ENCODE results near the gene DGKD.
"Not testable (repeated sequence)": the region's sequence is repeated elsewhere in the genome, so short reads cannot be mapped to it uniquely, and the experiment has no call there.

The DGKD gene

DNA sequence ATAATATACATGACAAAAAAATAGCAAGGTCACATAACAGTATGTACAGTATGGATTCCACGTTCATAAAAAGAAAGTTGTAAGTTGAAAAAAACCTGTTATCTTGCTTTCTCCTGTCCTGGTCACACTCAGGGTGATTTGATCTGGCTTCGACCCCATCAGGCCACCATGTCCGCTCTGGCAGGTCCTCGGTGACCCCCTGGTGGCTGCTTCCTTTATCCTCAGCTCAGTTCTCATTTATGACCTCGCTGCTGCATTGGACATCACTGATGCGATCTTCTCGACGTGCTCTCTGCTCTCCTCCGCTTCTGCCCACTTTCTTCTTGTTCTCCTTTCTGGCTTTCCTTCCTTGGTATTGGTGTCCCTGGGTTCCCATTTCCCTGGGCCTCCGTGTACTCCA lies 29.7 kb downstream of the DGKD start:
- no peaks in the 10 kb centered on the region for H3K36me3 ChIP-seq (ENCODE audit: control insufficient read depth, insufficient read depth, low read length)
- H3K4me3 ChIP-seq (ENCODE audit: low read length) = no peak overlapping the region
- no peak overlapping the region for H3K27ac ChIP-seq (ENCODE audit: low read length)
- H3K27me3 ChIP-seq (ENCODE audit: control insufficient read depth, insufficient read depth, low read length) = no peaks in the 10 kb centered on the region
- DNase-seq (ENCODE audit: low read depth, low spot score) = no peak
- peaks cover 2% of the 10 kb centered on the region for H3K4me1 ChIP-seq (ENCODE audit: control insufficient read depth, insufficient read depth, low read length)
- no CpG with 5 or more reads among the region's 10 CpGs for WGBS (ENCODE audit: insufficient coverage, insufficient read length)
- H3K9me3 ChIP-seq (ENCODE audit: control insufficient read depth, insufficient read depth, low read length) = no peaks in the 10 kb centered on the region

DNA sequence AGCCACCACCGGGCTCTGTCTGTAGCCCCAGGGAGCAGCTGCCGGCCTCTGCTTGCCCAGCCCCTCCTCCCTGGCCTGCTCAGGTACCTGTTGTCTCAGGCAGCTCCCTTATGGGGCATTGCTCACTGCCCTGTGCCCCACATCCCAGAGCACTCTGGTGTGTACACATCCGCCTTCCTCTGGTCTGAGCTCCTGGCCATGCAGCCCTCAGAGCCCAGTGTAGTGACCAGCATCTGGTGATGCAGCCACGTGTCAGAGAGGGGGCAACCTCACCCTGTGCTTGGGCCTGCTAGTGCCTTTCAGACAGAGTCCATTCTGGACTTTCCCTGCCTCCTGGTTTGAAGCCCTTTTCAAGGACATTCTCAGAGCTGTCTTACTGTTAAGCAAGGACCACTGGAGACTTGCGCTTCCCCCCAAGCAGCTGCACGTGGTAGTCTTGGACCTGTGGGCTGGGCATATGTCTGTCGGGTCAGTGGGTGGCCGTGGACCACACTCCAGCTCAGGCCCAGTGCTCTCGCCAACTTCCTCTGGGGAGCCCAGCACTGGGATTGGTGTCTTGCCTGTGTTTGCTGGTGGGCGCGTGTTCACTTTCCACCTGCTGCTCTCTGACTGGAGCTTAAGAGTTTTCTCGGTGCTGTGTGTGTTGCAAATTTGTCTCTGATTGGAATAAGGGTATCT lies 30.7 kb downstream of the DGKD start:
- no peaks in the 10 kb centered on the region for H3K27me3 ChIP-seq (ENCODE audit: control insufficient read depth, insufficient read depth, low read length)
- H3K36me3 ChIP-seq (ENCODE audit: control insufficient read depth, insufficient read depth, low read length) = no peaks in the 10 kb centered on the region
- no peak overlapping the region for H3K27ac ChIP-seq (ENCODE audit: low read length)
- no CpG with 5 or more reads among the region's 12 CpGs for WGBS (ENCODE audit: insufficient coverage, insufficient read length)
- no peak overlapping the region for H3K4me3 ChIP-seq (ENCODE audit: low read length)
- DNase-seq (ENCODE audit: low read depth, low spot score) = no peak
- peaks cover 2% of the 10 kb centered on the region for H3K4me1 ChIP-seq (ENCODE audit: control insufficient read depth, insufficient read depth, low read length)
- H3K9me3 ChIP-seq (ENCODE audit: control insufficient read depth, insufficient read depth, low read length) = no peaks in the 10 kb centered on the region

DNA sequence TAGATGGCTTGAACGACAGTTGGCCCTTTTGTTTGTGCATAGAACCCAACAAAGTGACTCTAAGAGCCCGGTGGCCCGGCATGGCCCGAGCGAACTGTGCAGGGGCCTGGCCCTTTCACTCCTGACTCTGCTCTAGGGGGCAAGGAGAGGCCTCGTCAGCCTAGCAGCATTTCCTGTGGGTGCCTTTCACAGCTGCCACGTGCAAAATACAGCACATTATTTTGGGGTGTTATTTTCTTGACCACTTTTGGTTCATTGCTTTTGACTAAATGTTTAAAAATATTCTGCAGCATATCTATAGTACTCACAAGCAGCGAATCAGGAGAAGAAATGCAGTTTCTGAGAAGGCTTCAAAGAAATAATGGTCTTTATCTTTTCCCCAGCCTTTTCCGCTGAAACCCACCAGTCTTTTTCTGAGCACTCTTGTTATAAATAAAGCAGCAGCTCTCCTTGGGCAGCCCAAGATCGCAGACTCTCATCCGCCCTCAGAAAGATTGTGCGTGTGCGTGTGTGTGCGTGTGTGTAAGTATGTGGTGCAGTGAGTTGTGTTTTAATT lies 31.3 kb downstream of the DGKD start:
- H3K4me3 ChIP-seq (ENCODE audit: low read length) = no peak overlapping the region
- H3K4me1 ChIP-seq (ENCODE audit: control insufficient read depth, insufficient read depth, low read length) = peaks cover 2% of the 10 kb centered on the region
- H3K36me3 ChIP-seq (ENCODE audit: control insufficient read depth, insufficient read depth, low read length) = no peaks in the 10 kb centered on the region
- WGBS (ENCODE audit: insufficient coverage, insufficient read length) = no CpG with 5 or more reads among the region's 14 CpGs
- H3K27me3 ChIP-seq (ENCODE audit: control insufficient read depth, insufficient read depth, low read length) = no peaks in the 10 kb centered on the region
- no peaks in the 10 kb centered on the region for H3K9me3 ChIP-seq (ENCODE audit: control insufficient read depth, insufficient read depth, low read length)
- no peak for DNase-seq (ENCODE audit: low read depth, low spot score)
- H3K27ac ChIP-seq (ENCODE audit: low read length) = no peak overlapping the region

DNA sequence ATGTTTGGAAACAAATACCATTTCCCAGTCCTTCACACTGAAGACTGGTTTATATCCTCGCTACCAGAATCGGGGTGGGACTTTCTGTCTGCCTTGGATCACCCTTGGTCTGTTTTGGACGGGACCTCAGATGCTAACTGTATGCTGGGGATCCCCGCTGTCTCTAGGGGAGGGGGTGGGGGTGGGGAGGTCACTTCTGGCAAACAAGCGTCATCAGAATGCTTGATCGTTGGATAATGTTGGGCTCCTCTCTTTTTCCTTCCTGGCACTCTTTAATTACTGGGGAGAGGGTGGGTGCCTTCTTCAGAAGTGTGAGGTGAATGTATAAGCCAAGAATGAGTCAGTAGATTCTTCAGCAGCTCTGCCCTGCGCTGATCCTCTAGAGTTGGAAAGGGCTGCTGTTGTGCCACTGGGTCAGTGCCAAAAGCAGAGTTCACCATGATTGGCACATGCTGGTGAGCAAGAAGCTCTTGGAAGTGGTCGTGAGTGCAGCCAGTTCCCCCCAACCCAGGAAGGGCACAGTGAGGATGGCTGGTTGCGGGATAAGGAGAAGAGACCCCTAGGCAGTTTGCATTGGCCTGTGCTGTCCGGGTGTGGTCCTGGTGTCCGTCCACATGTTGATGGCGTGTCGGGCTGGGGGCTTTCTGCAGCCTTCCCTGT lies 32.2 kb downstream of the DGKD start:
- Histone ChIP-seq H3K9me3 (ENCODE audit: control insufficient read depth, insufficient read depth, low read length) (no peaks in the 10 kb centered on the region), H3K4me1 (ENCODE audit: control insufficient read depth, insufficient read depth, low read length) (peaks cover 2% of the 10 kb centered on the region), H3K4me3 (ENCODE audit: low read length) (no peak overlapping the region), H3K36me3 (ENCODE audit: control insufficient read depth, insufficient read depth, low read length) (no peaks in the 10 kb centered on the region), H3K27ac (ENCODE audit: low read length) (no peak overlapping the region), H3K27me3 (ENCODE audit: control insufficient read depth, insufficient read depth, low read length) (no peaks in the 10 kb centered on the region)
- DNase-seq (ENCODE audit: low read depth, low spot score) = no peak
- WGBS (ENCODE audit: insufficient coverage, insufficient read length) = no CpG with 5 or more reads among the region's 13 CpGs

DNA sequence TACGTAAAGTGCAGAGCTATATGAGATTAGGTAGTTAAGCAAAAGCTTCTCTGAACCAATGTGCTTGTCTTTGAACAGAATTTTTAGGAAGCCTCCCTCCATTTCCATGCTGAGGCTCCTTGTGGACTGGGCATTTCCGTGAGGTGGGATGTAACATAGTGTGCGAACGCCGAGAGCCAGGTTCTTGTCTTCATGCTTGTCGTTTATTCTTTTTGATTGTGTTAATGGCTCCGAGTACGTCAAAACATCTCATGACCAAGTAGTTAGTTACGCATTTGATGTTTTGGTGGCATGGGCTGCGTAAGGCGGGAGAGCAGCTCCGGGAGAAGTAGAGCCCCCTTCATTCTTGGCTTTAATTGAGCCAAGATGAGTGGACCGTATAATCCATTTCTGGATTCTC lies 32.9 kb downstream of the DGKD start:
- WGBS (ENCODE audit: insufficient coverage, insufficient read length) = no CpG with 5 or more reads among the region's 13 CpGs
- no peak for DNase-seq (ENCODE audit: low read depth, low spot score)
- Histone ChIP-seq H3K4me3 (ENCODE audit: low read length) (no peak overlapping the region), H3K4me1 (ENCODE audit: control insufficient read depth, insufficient read depth, low read length) (peaks cover 2% of the 10 kb centered on the region), H3K27ac (ENCODE audit: low read length) (no peak overlapping the region), H3K36me3 (ENCODE audit: control insufficient read depth, insufficient read depth, low read length) (no peaks in the 10 kb centered on the region), H3K27me3 (ENCODE audit: control insufficient read depth, insufficient read depth, low read length) (no peaks in the 10 kb centered on the region), H3K9me3 (ENCODE audit: control insufficient read depth, insufficient read depth, low read length) (no peaks in the 10 kb centered on the region)

DNA sequence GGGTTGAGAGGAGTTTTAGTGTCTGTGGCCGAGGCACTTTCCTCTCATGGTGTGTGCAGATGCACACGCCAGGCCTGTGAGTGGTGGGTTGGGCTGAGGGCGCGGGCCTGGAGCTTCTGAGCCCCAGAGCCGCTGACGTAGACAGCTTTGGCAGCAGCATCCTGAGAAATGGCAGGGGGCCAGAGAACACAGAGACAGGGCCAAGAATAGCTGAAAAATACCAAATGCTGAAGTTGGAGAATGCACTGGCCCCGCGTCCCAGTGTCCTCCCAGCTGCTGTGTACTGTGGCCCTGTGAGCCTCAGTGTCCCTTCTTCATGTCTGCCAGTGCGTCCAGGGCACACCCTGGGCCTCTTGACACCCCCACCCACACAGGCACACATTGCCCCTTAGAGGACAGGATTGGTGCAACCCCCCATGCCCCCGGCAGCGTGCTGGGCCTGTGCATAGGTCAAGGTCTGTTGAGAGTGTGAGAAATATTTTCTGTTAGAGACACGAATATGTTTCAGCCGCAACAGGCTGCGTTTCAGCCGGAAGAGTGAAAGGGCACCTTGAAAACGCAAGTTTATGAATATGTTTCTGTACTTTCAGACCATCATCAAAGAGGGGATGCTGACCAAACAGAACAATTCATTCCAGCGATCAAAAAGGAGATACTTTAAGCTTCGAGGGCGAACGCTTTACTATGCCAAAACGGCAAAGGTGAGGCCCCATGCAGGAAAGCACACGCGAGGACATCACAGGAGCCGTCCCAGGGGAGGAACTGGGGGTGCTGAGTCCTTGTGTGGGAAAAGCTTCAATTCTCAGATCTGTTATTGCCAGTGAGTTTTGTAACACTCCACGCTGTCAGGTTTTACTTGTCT lies 33.6 kb downstream of the DGKD start:
- no CpG with 5 or more reads among the region's 25 CpGs for WGBS (ENCODE audit: insufficient coverage, insufficient read length)
- peaks cover 2% of the 10 kb centered on the region for H3K4me1 ChIP-seq (ENCODE audit: control insufficient read depth, insufficient read depth, low read length)
- no peaks in the 10 kb centered on the region for H3K27me3 ChIP-seq (ENCODE audit: control insufficient read depth, insufficient read depth, low read length)
- no peaks in the 10 kb centered on the region for H3K9me3 ChIP-seq (ENCODE audit: control insufficient read depth, insufficient read depth, low read length)
- no peak for DNase-seq (ENCODE audit: low read depth, low spot score)
- no peak overlapping the region for H3K4me3 ChIP-seq (ENCODE audit: low read length)
- no peak overlapping the region for H3K27ac ChIP-seq (ENCODE audit: low read length)
- no peaks in the 10 kb centered on the region for H3K36me3 ChIP-seq (ENCODE audit: control insufficient read depth, insufficient read depth, low read length)

DNA sequence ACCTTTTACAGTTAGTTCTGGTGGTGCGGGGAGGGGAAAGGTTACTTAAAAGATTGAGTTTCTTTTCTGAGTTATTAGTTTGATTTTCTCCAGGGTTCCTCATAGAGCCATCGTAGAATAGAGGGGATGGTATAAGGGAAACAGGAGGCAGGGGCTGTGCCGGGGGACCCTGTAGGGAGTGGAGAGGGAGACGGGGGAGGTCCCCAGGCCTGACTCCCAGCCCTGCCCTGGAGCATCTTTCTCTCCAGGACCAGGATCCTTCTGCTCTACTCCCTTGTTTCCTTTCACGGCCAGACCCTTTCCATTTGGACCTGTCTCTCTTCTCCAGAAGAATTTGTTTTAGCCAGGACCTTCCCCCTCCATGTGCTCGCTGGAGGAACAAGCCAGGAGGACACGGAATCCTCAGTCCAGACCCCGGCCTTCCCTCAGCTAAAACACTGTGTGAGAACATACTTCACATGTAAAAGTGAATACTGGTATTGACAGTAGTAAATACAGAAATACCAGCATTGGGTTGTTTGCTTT lies 35.4 kb downstream of the DGKD start:
- H3K36me3 ChIP-seq (ENCODE audit: control insufficient read depth, insufficient read depth, low read length) = no peaks in the 10 kb centered on the region
- H3K27ac ChIP-seq (ENCODE audit: low read length) = no peak overlapping the region
- H3K4me1 ChIP-seq (ENCODE audit: control insufficient read depth, insufficient read depth, low read length) = peaks cover 2% of the 10 kb centered on the region
- no peaks in the 10 kb centered on the region for H3K9me3 ChIP-seq (ENCODE audit: control insufficient read depth, insufficient read depth, low read length)
- H3K27me3 ChIP-seq (ENCODE audit: control insufficient read depth, insufficient read depth, low read length) = no peaks in the 10 kb centered on the region
- no peak overlapping the region for H3K4me3 ChIP-seq (ENCODE audit: low read length)
- WGBS (ENCODE audit: insufficient coverage, insufficient read length) = no CpG with 5 or more reads among the region's 8 CpGs
- DNase-seq (ENCODE audit: low read depth, low spot score) = no peak

DNA sequence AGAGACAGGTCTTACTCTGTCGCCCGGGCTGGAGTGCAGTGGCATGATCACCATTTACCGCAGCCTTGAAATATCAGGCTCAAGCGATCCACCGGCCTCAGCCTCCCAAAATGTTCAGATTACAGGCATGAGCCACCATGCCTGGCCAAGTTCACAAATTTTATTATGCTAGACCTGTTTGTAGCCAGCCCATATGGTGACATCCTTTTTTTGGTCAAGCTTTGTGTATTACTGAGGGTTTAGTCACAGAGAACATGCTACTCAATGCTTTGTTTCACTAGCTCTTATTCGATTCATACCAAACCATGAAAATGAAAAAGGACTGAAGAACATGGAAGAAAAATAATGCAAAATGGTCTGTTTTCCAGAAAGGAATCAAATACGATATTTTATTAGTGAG lies 41.4 kb downstream of the DGKD start:
- Histone ChIP-seq H3K36me3 (ENCODE audit: control insufficient read depth, insufficient read depth, low read length) (no peaks in the 10 kb centered on the region), H3K9me3 (ENCODE audit: control insufficient read depth, insufficient read depth, low read length) (no peaks in the 10 kb centered on the region), H3K27ac (ENCODE audit: low read length) (no peak overlapping the region), H3K4me3 (ENCODE audit: low read length) (no peak overlapping the region), H3K27me3 (ENCODE audit: control insufficient read depth, insufficient read depth, low read length) (no peaks in the 10 kb centered on the region), H3K4me1 (ENCODE audit: control insufficient read depth, insufficient read depth, low read length) (peaks cover 6% of the 10 kb centered on the region; the same call in 1 of the 2 replicates)
- no CpG with 5 or more reads among the region's 7 CpGs for WGBS (ENCODE audit: insufficient coverage, insufficient read length)
- DNase-seq (ENCODE audit: low read depth, low spot score) = no peak

DNA sequence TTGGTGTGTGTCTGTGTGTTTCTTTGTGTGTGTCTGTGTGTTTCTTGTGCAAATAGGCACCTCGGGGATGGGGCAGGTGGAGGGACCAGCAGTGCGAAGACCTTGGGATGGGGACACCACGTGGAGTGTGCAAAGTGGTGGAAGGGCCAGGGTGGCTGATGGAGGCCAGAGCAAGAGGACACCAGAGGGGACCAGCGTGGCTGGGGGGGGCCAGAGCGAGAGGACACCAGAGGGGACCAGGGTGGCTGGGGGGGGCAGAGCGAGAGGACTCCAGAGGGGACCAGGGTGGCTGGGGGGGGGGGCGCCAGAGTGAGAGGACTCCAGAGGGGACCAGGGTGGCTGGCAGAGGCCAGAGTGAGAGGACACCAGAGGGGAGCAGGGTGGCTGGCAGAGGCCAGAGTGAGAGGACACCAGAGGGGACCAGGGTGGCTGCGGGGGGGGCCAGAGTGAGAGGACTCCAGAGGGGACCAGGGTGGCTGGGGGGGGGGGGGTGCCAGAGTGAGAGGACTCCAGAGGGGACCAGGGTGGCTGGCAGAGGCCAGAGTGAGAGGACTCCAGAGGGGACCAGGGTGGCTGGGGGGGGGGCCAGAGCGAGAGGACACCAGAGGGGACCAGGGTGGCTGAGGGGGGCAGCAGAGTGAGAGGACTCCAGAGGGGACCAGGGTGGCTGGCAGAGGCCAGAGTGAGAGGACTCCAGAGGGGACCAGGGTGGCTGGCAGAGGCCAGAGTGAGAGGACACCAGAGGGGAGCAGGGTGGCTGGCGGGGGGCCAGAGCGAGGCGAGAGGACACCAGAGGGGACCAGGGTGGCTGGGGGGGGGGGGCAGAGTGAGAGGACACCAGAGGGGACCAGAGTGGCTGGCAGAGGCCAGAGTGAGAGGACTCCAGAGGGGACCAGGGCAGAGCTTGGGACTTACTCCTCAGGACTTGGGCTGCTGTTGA lies 42.7 kb downstream of the DGKD start:
- H3K27me3 ChIP-seq (ENCODE audit: control insufficient read depth, insufficient read depth, low read length); H3K36me3 ChIP-seq (ENCODE audit: control insufficient read depth, insufficient read depth, low read length); DNase-seq (ENCODE audit: low read depth, low spot score); H3K27ac ChIP-seq (ENCODE audit: low read length); H3K9me3 ChIP-seq (ENCODE audit: control insufficient read depth, insufficient read depth, low read length); H3K4me3 ChIP-seq (ENCODE audit: low read length); H3K4me1 ChIP-seq (ENCODE audit: control insufficient read depth, insufficient read depth, low read length): not testable (repeated sequence)
- no CpG with 5 or more reads among the region's 12 CpGs for WGBS (ENCODE audit: insufficient coverage, insufficient read length)
